HL-60/S4 (cell line): Measurements from ENCODE around the gene SIX1.

Experiments
- in situ Hi-C: fragments of 300-500 bp; cut with MboI; formaldehyde crosslinking; loops from 2 replicates; pipeline ENCODE4 v1.14.3; 2022; ENCODE audit warnings: low sequenced_read_pairs

Gene SIX1

DNA sequence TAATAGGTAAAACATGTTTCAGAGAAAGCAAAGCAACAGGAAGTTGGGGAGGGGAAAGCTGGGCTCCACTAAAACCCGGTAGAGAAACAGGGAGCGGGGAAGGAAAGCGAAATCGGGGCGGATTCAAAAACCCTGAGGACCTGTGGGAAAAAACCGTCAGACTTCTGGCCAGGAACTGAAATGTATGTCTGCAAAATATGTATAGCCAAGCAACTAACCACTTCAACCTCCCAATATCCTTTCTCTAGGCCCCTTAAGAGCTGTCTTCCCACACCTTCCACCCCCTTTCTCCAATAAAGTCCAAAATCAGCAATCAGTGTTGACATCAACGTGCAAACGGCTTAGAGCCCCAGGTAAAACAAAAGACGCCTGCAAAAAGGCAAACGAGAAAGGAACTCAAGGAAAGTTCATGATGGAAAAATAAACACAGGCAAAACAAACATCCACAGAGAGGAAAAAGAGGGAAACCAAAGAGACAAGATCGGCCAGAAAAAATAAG is 32.8 kb downstream of the SIX1 start:
- in situ Hi-C loops, result no loop called here

DNA sequence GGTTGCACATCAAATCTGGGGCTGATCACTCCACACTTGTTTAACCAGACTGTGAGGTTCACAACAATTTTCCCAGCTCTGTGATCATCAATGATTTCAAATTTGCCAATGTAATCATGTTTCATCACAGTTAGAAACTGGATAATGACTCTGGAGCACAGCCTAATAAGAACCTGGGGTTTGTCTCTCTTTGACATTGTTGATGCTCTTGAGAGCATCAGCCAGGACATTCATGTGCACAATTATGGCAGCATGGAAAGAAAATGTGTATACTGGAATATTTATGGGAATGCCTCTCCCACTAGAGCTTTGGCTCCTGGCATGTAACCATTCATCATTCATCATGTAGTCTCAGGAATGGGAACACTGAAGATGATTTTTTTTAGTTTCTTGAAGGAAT is 47.0 kb downstream of the SIX1 start:
- in situ Hi-C loops, result no loop called here

DNA sequence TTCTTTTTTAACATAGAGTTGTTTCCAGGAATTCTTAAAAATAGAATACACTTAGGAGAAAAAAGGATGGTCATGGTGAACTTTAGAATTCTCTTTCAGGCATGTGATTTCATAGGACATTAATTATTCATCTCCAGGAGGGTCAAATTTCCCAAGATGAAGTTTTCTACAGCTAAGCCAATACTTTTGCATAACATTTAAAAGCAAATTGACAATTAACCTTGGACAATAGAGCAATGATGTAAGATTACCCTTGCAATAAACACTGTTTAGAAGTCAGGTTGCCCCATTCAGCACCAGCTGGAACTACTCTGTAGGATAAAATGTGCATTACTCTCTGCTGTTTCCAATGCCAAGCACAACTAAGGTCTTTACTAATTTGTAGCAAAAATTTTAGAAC is 49.5 kb downstream of the SIX1 start:
- in situ Hi-C loops, result no loop called here

DNA sequence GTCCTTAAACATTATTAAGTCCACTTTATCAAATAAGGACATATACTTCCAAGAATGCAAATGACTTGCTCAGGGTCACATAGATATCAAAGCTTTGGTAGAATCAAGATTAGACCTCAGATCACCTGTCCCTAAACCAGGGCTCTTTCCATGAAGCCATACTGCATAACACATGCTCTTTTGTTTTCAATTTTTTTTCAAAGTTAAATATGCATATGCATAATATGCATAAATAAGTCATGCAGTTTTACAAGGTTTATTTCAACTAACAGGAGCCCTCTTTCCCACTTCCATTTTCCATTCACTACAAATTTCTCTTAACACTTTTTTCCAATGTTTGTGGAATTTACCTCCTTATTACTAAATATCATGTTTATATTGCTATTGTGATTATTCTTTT is 53.1 kb downstream of the SIX1 start:
- in situ Hi-C loops, result no loop called here

DNA sequence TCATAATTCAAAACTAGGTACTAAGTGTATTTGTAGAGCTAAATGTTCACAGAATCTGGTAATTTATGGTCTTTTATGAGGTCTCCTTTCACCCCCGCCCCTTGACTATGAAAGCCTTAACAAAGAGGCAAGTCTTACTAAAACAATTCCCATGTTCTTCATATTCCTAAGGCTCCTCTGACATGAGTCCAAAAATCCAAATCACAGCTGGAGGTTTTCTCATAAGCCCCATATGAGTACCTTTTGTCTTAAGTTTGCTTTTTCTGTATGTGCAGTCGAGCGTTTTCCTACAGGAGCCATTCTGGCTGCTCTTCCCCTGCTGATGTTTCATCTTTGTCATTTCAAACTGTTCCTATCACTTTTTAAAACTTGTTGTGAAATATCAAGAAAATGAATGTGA is 55.2 kb downstream of the SIX1 start:
- in situ Hi-C loops, result no loop called here
